ENCODE measurements around the gene SLC4A5.

The SLC4A5 gene

GRCh38 chr2:74253306-74253970 lies 89.8 kb downstream of the SLC4A5 start:
- Histone ChIP-seq H3K36me3 (no peaks in the 10 kb centered on the region), H3K4me3 (ENCODE audit: low read depth in 1 of 2, low read length in 1 of 2) (no peak overlapping the region), H3K4me1 (ENCODE audit: control insufficient read depth in 1 of 2, insufficient read depth in 1 of 2, low read depth in 1 of 2, low read length in 1 of 2) (no peaks in the 10 kb centered on the region), H3K9me3 (no peaks in the 10 kb centered on the region), H3K27ac (no peak overlapping the region), H3K27me3 (no peaks in the 10 kb centered on the region)
- TF ChIP-seq CTCF (IDR thresholded peaks at IDR 0.05): no peak

GRCh38 chr2:74252862-74253261 lies 90.4 kb downstream of the SLC4A5 start:
- TF ChIP-seq CTCF (IDR thresholded peaks at IDR 0.05): no peak
- Histone ChIP-seq H3K36me3 (no peaks in the 10 kb centered on the region), H3K27me3 (no peaks in the 10 kb centered on the region), H3K9me3 (no peaks in the 10 kb centered on the region), H3K4me3 (ENCODE audit: low read depth in 1 of 2, low read length in 1 of 2) (no peak overlapping the region), H3K27ac (no peak overlapping the region), H3K4me1 (ENCODE audit: control insufficient read depth in 1 of 2, insufficient read depth in 1 of 2, low read depth in 1 of 2, low read length in 1 of 2) (no peaks in the 10 kb centered on the region)

GRCh38 chr2:74252036-74252435 lies 91.2 kb downstream of the SLC4A5 start:
- TF ChIP-seq CTCF (IDR thresholded peaks at IDR 0.05): no peak
- no peaks in the 10 kb centered on the region for H3K27me3 ChIP-seq
- H3K36me3 ChIP-seq: no peaks in the 10 kb centered on the region
- H3K4me3 ChIP-seq (ENCODE audit: low read depth in 1 of 2, low read length in 1 of 2): no peak overlapping the region
- no peaks in the 10 kb centered on the region for H3K4me1 ChIP-seq (ENCODE audit: control insufficient read depth in 1 of 2, insufficient read depth in 1 of 2, low read depth in 1 of 2, low read length in 1 of 2)
- H3K9me3 ChIP-seq: no peaks in the 10 kb centered on the region
- no peak overlapping the region for H3K27ac ChIP-seq

- no peaks in the 10 kb centered on the region for H3K36me3 ChIP-seq
- no peaks in the 10 kb centered on the region for H3K4me1 ChIP-seq (ENCODE audit: control insufficient read depth in 1 of 2, insufficient read depth in 1 of 2, low read depth in 1 of 2, low read length in 1 of 2)
- H3K27ac ChIP-seq: no peak overlapping the region
- H3K4me3 ChIP-seq (ENCODE audit: low read depth in 1 of 2, low read length in 1 of 2): no peak overlapping the region
- H3K27me3 ChIP-seq: no peaks in the 10 kb centered on the region
- TF ChIP-seq CTCF (IDR thresholded peaks at IDR 0.05): peak; percentile 40
- no peaks in the 10 kb centered on the region for H3K9me3 ChIP-seq
Measured at GRCh38 chr2:74250189-74250631, 93.0 kb downstream of the SLC4A5 start.

- H3K27me3 ChIP-seq: no peaks in the 10 kb centered on the region
- H3K27ac ChIP-seq: no peak overlapping the region
- no peak for TF ChIP-seq CTCF (IDR thresholded peaks at IDR 0.05)
Measured at GRCh38 chr2:74249406-74250122, 93.7 kb downstream of the SLC4A5 start.

More at GRCh38 chr2:74249406-74250122, 93.7 kb downstream of the SLC4A5 start:
- Histone ChIP-seq H3K4me1 (ENCODE audit: control insufficient read depth in 1 of 2, insufficient read depth in 1 of 2, low read depth in 1 of 2, low read length in 1 of 2) (no peaks in the 10 kb centered on the region), H3K9me3 (no peaks in the 10 kb centered on the region), H3K4me3 (ENCODE audit: low read depth in 1 of 2, low read length in 1 of 2) (no peak overlapping the region), H3K36me3 (no peaks in the 10 kb centered on the region)

Measured in neutrophil (primary cell).